ENCODE data around the gene YIPF2.

Gene YIPF2

DNA sequence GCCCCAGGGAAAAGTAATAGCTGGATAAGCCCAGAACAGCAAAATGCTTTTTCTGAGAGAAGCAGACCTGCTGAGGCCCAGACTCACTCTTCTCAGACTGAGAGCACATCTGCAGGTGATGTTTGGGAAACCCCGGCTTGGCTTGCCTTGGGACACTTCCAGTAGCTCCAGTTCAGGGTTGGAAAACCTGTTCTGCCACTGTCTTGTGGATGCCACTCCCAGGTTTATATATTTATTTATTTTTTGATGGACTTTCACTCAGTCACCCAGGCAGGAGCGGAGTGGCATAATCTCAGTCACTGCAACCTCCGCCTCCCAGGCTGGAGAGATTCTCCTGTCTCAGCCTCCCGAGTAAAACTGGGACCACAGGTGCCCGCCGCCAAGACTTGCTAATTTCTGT lies 24.4 kb upstream of the YIPF2 start:
- TF ChIP-seq CTCF (IDR thresholded peaks at IDR 0.05): no peak

GRCh38 chr19:10946958-10947657 lies 18.7 kb upstream of the YIPF2 start:
- TF ChIP-seq CTCF (IDR thresholded peaks at IDR 0.05): no peak

DNA sequence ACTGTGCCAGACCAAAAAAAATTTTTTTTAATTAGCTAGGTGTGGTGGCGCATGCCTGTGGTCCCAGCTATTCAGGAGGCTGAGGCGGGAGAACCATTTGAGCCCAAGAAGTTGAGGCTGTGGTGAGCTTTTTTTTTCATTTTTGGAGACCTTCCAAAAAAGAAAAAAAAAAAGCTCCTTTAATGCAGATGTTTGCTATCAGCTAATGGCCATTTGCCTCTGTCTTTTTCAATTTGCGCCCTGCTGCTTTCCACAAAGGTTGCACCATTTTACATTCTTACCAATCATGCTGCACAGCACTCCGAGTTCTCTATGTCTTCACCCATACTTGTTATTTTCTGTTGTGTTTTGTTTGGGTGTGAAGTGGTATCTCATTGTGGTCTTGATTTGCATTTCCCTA lies 16.8 kb upstream of the YIPF2 start:
- no peak for TF ChIP-seq CTCF (IDR thresholded peaks at IDR 0.05)

GRCh38 chr19:10936661-10937084 lies 8.2 kb upstream of the YIPF2 start:
- peak; percentile 70 for TF ChIP-seq CTCF (IDR thresholded peaks at IDR 0.05)

GRCh38 chr19:10935371-10936059 lies 7.1 kb upstream of the YIPF2 start:
- no peak for TF ChIP-seq CTCF (IDR thresholded peaks at IDR 0.05)

GRCh38 chr19:10929402-10929794 lies 959 bp upstream of the YIPF2 start:
- TF ChIP-seq CTCF (IDR thresholded peaks at IDR 0.05): no peak

- TF ChIP-seq CTCF (IDR thresholded peaks at IDR 0.05): no peak
Measured at GRCh38 chr19:10927730-10928562, 493 bp downstream of the YIPF2 start.
